NCI-H2227 (cell line): Measurements from ENCODE around the gene C1RL.
"Not testable (repeated sequence)": the region's sequence is repeated elsewhere in the genome, so short reads cannot be mapped to it uniquely, and the experiment has no call there.

Experiments
- DNase-seq: peaks from one replicate; lab custom pipeline; 2025; ENCODE audit not compliant: unreplicated experiment; lab: John Stamatoyannopoulos, UW

The C1RL gene

DNA sequence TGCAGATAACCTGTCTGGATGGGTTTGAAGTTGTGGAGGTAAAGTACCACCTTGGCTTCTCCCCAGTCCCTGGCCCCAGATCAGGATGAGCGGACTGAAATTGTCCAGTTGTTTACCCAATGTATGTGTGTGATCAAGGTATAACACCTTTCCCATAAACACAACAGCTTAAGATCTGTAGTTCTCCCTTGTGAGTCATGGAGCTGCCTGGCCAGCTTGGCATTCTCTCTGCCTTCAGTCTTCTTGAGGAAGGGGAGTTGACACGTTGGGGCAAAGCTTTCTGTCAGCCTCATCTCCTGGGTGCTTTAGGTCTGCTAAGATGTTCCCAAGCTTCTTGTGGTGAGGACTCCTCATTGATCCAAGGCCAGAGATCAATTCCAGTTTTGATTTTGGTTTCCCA is 42.4 kb downstream of the C1RL start:
- no peak for DNase-seq

GRCh38 chr12:7065073-7065623 is 43.9 kb downstream of the C1RL start:
- DNase-seq: no peak

GRCh38 chr12:7064516-7064915 is 44.5 kb downstream of the C1RL start:
- DNase-seq: no peak

GRCh38 chr12:7061596-7061995 is 47.4 kb downstream of the C1RL start:
- no peak for DNase-seq

DNA sequence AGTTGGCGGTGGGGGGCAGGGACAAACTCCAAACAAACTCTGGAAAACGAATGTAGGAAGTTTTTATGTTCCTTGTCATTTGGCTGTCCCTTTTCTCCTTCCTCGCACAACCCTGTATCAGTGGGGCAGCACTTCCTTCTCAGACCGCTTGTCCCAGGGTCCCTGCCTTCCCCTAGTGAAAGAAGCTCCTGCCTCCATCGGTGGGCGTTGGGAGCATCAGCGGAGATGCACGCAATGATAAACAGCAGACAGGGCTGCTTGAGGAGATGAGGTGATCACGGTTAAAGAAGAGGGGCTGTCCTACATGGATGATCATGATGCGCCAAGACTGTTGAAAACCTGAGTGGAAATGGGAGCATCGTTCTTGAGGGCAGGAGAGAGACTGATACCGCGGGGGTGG is 47.9 kb downstream of the C1RL start:
- DNase-seq: no peak

- DNase-seq: no peak
These were observed 48.6 kb downstream of the C1RL start, which contains the start of gene C1S for GRCh38 chr12:7060353-7060954. Gene C1S (plus strand): TSS chr12:7060718. CDS start chr12:7061913, 1,195 bp downstream.

DNA sequence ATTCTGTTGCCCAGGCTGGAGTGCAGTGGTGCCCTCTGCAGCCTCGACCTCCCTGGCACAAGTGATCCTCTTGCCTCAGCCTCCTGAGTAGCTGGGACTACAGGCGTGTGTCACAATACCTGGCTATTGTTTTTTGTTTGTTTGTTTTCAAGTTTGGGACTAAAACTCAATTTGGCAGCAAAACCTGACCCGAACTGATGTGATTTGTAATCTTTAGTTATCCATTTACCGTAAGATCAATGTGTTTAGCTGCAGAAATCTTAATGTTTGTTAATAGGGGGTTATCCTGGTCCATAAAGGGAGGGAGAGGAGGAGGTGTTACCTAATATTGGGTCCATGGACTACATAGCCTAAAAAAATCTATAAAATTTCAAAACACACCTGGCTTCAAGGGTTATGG is 49.2 kb downstream of the C1RL start:
- no peak for DNase-seq

DNA sequence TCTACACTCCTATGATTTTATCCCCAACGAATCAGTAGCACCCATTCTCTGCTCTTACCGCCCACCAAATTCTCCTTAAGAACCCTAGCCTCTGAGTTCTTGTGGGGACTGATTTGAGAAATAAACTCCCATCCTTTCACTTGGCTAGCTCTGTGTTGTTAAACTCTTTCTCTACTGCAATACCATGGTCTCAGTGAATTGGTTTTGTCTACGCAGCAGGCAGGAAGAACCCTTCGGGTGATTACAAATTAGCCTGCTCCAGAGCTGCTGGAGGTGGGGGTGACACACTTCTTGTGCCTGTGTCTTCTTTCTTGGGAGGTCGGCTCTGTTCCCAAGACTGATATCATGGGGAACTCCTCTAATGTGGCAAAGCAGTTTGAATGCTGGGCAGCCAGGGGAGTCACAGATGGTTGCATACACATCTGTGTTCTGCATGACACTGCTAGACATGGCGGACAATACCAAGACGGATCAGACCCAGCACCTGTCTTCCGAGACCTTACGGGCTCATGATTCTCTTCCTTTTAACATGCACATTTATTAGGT is 50.1 kb downstream of the C1RL start:
- DNase-seq: no peak

- DNase-seq: no peak
These were observed 50.7 kb downstream of the C1RL start for GRCh38 chr12:7058163-7058845.

DNA sequence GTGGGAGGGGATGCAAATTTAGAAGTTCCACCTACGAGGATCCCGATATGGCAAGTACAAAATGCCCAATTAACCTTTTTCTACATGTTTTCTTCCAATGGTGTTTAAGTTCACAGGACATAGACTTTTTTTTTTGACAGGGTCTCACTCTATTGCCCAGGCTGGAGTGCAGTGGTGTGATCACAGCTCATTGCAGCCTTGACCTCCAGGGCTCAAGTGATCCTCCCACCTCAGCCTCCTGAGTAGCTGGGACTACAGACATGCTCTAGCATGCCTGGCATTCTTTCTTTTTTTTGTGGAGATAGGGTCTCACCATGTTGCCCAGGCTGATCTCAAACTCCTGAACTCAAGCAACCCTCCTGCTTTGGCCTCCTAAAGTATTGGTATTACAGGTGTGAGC is 53.3 kb downstream of the C1RL start:
- not testable (repeated sequence) for DNase-seq

DNA sequence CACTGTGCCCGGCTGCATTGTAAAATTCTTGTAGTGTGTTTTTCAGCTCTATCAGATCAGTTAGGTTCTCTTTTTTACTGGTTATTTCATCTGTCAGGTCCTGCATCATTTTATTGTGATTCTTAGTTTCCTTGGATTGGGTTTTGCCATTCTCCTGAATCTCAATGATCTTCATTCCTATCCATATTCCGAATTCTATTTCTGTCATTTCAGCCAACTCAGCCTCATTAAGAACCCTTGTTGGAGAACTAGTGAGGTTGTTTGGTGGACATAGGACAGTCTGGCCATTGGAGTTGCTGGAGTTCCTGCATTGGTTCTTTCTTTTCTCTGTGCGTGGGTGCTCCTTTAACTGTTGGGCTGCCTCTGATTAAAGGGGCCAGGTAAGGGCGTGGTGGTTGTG is 54.1 kb downstream of the C1RL start:
- DNase-seq: no peak

DNA sequence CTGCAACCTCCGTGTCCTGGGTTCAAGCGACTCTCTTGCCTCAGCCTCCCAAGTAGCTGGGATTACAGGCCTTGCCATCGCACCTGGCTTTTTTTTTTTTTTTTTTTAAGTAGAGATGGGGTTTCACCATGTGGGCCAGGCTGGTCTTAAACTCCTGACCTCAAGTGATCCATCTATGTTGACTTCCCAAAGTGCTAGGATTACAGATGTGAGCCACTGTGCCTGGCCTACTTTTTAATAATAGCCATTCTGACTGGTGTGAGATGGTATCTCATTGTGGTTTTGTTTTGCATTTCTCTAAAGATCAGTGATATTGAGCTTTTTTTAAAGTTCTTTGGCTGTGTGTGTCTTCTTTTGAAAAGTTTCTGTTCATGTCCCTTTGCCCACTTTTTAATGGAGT is 59.0 kb downstream of the C1RL start:
- DNase-seq: not testable (repeated sequence)

DNA sequence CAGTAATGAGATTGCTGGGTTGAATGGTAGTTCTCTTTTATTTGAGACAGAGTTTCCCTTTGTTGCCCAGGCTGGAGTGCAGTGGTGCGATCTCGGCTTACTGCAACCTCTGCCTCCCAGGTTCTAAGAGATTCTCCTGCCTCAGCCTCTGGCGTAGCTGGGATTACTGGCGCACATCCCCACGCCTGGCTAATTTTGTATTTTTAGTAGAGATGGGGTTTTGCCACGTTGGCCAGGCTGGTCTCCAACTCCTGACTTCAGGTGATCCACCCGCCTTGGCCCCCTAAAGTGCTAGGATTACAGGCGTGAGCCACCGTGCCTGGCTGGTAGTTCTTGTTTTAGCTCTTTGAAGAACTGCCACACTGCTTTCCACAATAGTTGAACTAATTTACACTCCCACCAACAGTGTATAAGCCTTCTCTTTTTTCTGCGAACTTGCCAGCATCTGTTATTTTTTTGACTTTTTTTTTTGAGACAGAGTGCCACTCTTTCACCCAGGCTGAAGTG is 59.5 kb downstream of the C1RL start:
- not testable (repeated sequence) for DNase-seq

DNA sequence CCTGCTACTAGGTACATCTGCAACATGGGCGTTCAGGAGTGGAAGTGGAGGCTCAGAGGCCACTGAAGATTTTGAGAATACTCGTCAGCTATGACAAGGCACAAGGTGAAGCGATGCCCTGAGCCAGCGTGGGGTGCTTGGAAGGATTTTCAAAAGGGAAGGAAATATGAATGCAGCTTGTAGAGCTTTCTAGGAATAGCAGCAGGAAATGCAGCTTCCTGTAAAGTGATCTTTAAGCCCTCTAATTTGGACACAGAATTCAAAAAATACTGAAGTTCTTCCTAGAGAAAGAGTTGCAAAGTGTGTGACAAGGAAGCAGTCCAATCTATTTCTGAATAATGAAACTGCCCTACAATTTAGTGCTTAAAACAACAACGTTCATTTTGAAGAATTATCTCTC is 61.7 kb downstream of the C1RL start:
- no peak for DNase-seq

GRCh38 chr12:7046383-7047105 is 62.5 kb downstream of the C1RL start:
- DNase-seq: no peak

- DNase-seq: no peak
These were observed 63.1 kb downstream of the C1RL start for GRCh38 chr12:7045913-7046312.
